B cell (primary cell): ENCODE data around the gene SAXO1. TPM values are rescaled to one million over a fixed set of nuclear protein-coding genes. Genes with fewer than 3 reads are reported as not detected.

Experiments
- ATAC-seq: fragments of 200-7000 bp; cut with Tn5 transposase; one replicate; pipeline ENCODE4 v1.10.0; 2021; ENCODE audit warnings: low read depth, mild to moderate bottlenecking, moderate number of reproducible peaks, moderate library complexity
- CTCF ChIA-PET: fragments of 350-600 bp; sonication (Branson Sonifier 250); formaldehyde crosslinking; loops from one replicate; lab custom pipeline; 2021; ENCODE audit warnings: antibody characterized with exemption, inconsistent platforms; lab: Charles Lee
- POLR2A ChIA-PET: fragments of 350-600 bp; sonication (Branson Sonifier 250); formaldehyde crosslinking; loops from one replicate; lab custom pipeline; 2021; ENCODE audit warnings: antibody characterized with exemption; lab: Charles Lee
- DNase-seq: peaks from one replicate; pipeline ENCODE4 v3.0.0; 2013
- H2AFZ ChIP-seq: 2 replicates; pipeline ENCODE4 v1.6.1; 2012; ENCODE audit warnings: mild to moderate bottlenecking, low read depth, low read length; ENCODE audit not compliant: insufficient read depth, poor library complexity, severe bottlenecking
- H3K27ac ChIP-seq, 2 donors: 1 replicate in 1 of 2; 2 replicates in 1 of 2; pipeline ENCODE4 v1.5.1; 2012 to 2013; ENCODE audit warnings: low read length in 2 of 2, mild to moderate bottlenecking in 2 of 2, moderate library complexity in 1 of 2
- H3K27me3 ChIP-seq, 4 experiments: fragments of 200-600 bp in 1 of 4; sonication (generic) in 1 of 4; replicated peaks in 1 of 4; 1 replicate in 2 of 4; 2 replicates in 2 of 4; pipeline versions ENCODE4 v1.6.1 to v1.7.0; 2013 to 2016; ENCODE audit warnings: low read length in 3 of 4, mild to moderate bottlenecking in 2 of 4, mixed read lengths in 1 of 4, moderate library complexity in 1 of 4; ENCODE audit not compliant: insufficient read depth in 4 of 4, control insufficient read depth in 3 of 4; ENCODE audit errors: control extremely low read depth in 1 of 4
- H3K36me3 ChIP-seq, 2 experiments: replicated peaks in 1 of 2; 1 replicate in 1 of 2; 2 replicates in 1 of 2; pipeline versions ENCODE4 v1.6.1 to v1.7.1; 2013; ENCODE audit warnings: low read length in 1 of 2; ENCODE audit not compliant: insufficient read depth in 2 of 2, control insufficient read depth in 1 of 2; ENCODE audit errors: control extremely low read depth in 1 of 2, extremely low read depth in 1 of 2
- H3K4me1 ChIP-seq, 2 donors: fragments of 200-600 bp in 1 of 2; sonication (generic) in 1 of 2; 1 replicate in 1 of 2; 2 replicates in 1 of 2; pipeline versions ENCODE4 v1.5.1 to v1.6.1; 2013 to 2017; ENCODE audit warnings: low read length in 2 of 2; ENCODE audit not compliant: control insufficient read depth in 2 of 2, insufficient read depth in 2 of 2
- H3K4me2 ChIP-seq: replicated peaks from 2 replicates; pipeline ENCODE3; 2012; ENCODE audit warnings: mild to moderate bottlenecking, low read depth, low read length; ENCODE audit not compliant: poor library complexity, severe bottlenecking
- H3K4me3 ChIP-seq, 5 experiments: fragments of 200-600 bp in 1 of 5; sonication (generic) in 1 of 5; 1 replicate in 3 of 5; 2 replicates in 2 of 5; pipeline versions ENCODE4 v1.5.1 to v1.7.0; 2011 to 2016; ENCODE audit warnings: low read length in 4 of 5, mild to moderate bottlenecking in 4 of 5, low read depth in 2 of 5, control low read depth in 1 of 5, moderate library complexity in 1 of 5; ENCODE audit not compliant: insufficient read depth in 1 of 5; ENCODE audit errors: control extremely low read depth in 1 of 5, extremely low read depth in 1 of 5
- H3K79me2 ChIP-seq: fragments of 200-600 bp; sonication (generic); one replicate; pipeline ENCODE4 v1.6.0; 2016; ENCODE audit warnings: low read length; ENCODE audit not compliant: control insufficient read depth, insufficient read depth
- H3K9ac ChIP-seq: fragments of 200-600 bp; sonication (generic); 2 replicates; pipeline ENCODE4 v1.6.1; 2017; ENCODE audit warnings: mild to moderate bottlenecking, low read length, moderate library complexity
- H3K9me3 ChIP-seq, 3 donors: one replicate each; pipeline versions ENCODE4 v1.6.1 to v1.7.1; 2013; ENCODE audit warnings: low read length in 2 of 3; ENCODE audit not compliant: control insufficient read depth in 2 of 3, insufficient read depth in 1 of 3; ENCODE audit errors: control extremely low read depth in 1 of 3
- H4K20me1 ChIP-seq: 2 replicates; pipeline ENCODE4 v1.6.0; 2012; ENCODE audit warnings: mild to moderate bottlenecking, low read length; ENCODE audit not compliant: insufficient read depth, control insufficient read depth, poor library complexity, severe bottlenecking
- H3K27ac Mint-ChIP-seq: one replicate; pipeline ENCODE4 v1.8.0; 2021; ENCODE audit warnings: mixed read lengths
- H3K27me3 Mint-ChIP-seq: one replicate; pipeline ENCODE4 v1.8.0; 2021; ENCODE audit warnings: mixed read lengths
- H3K4me1 Mint-ChIP-seq: one replicate; pipeline ENCODE4 v1.8.0; 2021; ENCODE audit warnings: mixed read lengths
- H3K4me3 Mint-ChIP-seq: one replicate; pipeline ENCODE4 v1.8.0; 2021; ENCODE audit warnings: mixed read lengths
- H3K9me3 Mint-ChIP-seq: one replicate; pipeline ENCODE4 v1.8.0; 2022; ENCODE audit warnings: mixed read lengths; ENCODE audit not compliant: insufficient read depth
- CTCF ChIP-seq: fragments of 200-600 bp; IDR thresholded peaks from one replicate; pipeline ENCODE4 v1.8.0; 2022; ENCODE audit warnings: antibody characterized with exemption, mild to moderate bottlenecking
- EZH2 ChIP-seq: IDR thresholded peaks from 2 replicates; pipeline ENCODE4 v1.6.1; 2012; ENCODE audit warnings: borderline replicate concordance, low read depth, mild to moderate bottlenecking, moderate library complexity, low read length; ENCODE audit not compliant: insufficient read depth, poor library complexity, severe bottlenecking
- WGBS: methylation state at CpG from one replicate; pipeline ENCODE4 v1.1.5; 2013; ENCODE audit warnings: missing lambda C conversion rate; ENCODE audit not compliant: insufficient coverage; 5-methylcytosine and 5-hydroxymethylcytosine counted together
- intact Hi-C: fragments of 100-400 bp; cut with micrococcal nuclease; formaldehyde crosslinking; loops from one replicate; pipeline ENCODE4 v1.10.0; 2022
- polyA plus RNA-seq: library from polyadenylated mRNA; depleted of rRNA; stranded (reverse); fragments of >200 nt; gene quantifications from 2 replicates; pipeline ENCODE4 v1.2.3, GENCODE V29; 2012
- total RNA-seq, 2 donors: library from RNA; stranded (reverse); fragments of 120-200 nt in 1 of 2; gene quantifications; 1 replicate in 1 of 2; 2 replicates in 1 of 2; pipeline versions ENCODE4 v1.2.3 to v1.2.4, GENCODE V29; 2013 to 2022

Gene SAXO1
- total and polyA plus RNA-seq, 2 donors (not counting 1 experiment from before 2014, with no cell fraction given) = 0.01 TPM; not detected in 1

- no peak overlapping the region for H3K4me3 Mint-ChIP-seq
- no peak overlapping the region for H2AFZ ChIP-seq
- H3K36me3 ChIP-seq = no peaks in the 10 kb centered on the region
- TF ChIP-seq EZH2 (no peak), CTCF (no peak)
- DNase-seq (no peak), ATAC-seq (no peak)
- H3K27me3 ChIP-seq = no peaks in the 10 kb centered on the region
- POLR2A ChIA-PET = no interaction called here
- H3K4me2 ChIP-seq = no peak overlapping the region
- H3K27me3 Mint-ChIP-seq = peaks cover 12% of the 10 kb centered on the region
- no peak overlapping the region for H3K9ac ChIP-seq
- 0% methylated on average over 1 of the region's 1 CpG for WGBS
- H3K4me1 Mint-ChIP-seq = peaks cover 2% of the 10 kb centered on the region
- no peak overlapping the region for H3K27ac ChIP-seq
- CTCF ChIA-PET = no interaction called here
- no peaks in the 10 kb centered on the region for H4K20me1 ChIP-seq
- no peaks in the 10 kb centered on the region for H3K9me3 ChIP-seq
- H3K27ac Mint-ChIP-seq = no peak overlapping the region
- intact Hi-C loops = no loop called here
- no peaks in the 10 kb centered on the region for H3K9me3 Mint-ChIP-seq
- H3K4me1 ChIP-seq = no peaks in the 10 kb centered on the region
- no peaks in the 10 kb centered on the region for H3K79me2 ChIP-seq
- no peak overlapping the region for H3K4me3 ChIP-seq
Observed at GRCh38 chr9:18980189-18980588, 52.8 kb downstream of the SAXO1 start.

- CTCF ChIA-PET = no interaction called here
Observed at GRCh38 chr9:18979367-18979766, 53.6 kb downstream of the SAXO1 start.

More at GRCh38 chr9:18979367-18979766, 53.6 kb downstream of the SAXO1 start:
- Mint-ChIP-seq H3K4me1 (peaks cover 2% of the 10 kb centered on the region), H3K9me3 (no peaks in the 10 kb centered on the region), H3K27me3 (peaks cover 16% of the 10 kb centered on the region), H3K27ac (no peak overlapping the region), H3K4me3 (no peak overlapping the region)
- Histone ChIP-seq H3K4me2 (no peak overlapping the region), H3K27me3 (no peaks in the 10 kb centered on the region), H3K79me2 (no peaks in the 10 kb centered on the region), H3K4me1 (no peaks in the 10 kb centered on the region), H4K20me1 (no peaks in the 10 kb centered on the region), H3K4me3 (no peak overlapping the region), H3K9me3 (no peaks in the 10 kb centered on the region), H2AFZ (no peak overlapping the region), H3K36me3 (no peaks in the 10 kb centered on the region), H3K9ac (no peak overlapping the region), H3K27ac (no peak overlapping the region)
- DNase-seq (no peak), ATAC-seq (no peak)
- TF ChIP-seq EZH2 (no peak), CTCF (no peak)
- POLR2A ChIA-PET = no interaction called here
- intact Hi-C loops = no loop called here
- 82% methylated on average over 2 of the region's 2 CpGs for WGBS
